PC-3 (cell line): ENCODE results near the gene PACSIN2. TPM values are rescaled to one million over a fixed set of nuclear protein-coding genes. Genes with fewer than 3 reads are reported as not detected.

Experiments used
- ATAC-seq: fragments of 200-7000 bp; cut with Tn5 transposase; 2 replicates; pipeline ENCODE4 v1.9.1; 2020; ENCODE audit warnings: mild to moderate bottlenecking, moderate library complexity
- BruUV-seq: library from RNA; stranded (reverse); fragments of 400-500 nt; replicated peaks from 2 replicates; lab custom pipeline; 2021; lab: Mats Ljungman, UMichigan
- CTCF ChIA-PET: fragments of 300-600 bp; sonication (Branson Sonifier 250); formaldehyde crosslinking; loops from one replicate; lab custom pipeline; 2022; ENCODE audit warnings: antibody characterized with exemption; lab: Charles Lee
- POLR2A ChIA-PET: fragments of 300-600 bp; sonication (Branson Sonifier 250); formaldehyde crosslinking; loops from one replicate; lab custom pipeline; 2022; ENCODE audit warnings: antibody characterized with exemption; ENCODE audit not compliant: unreplicated experiment; lab: Charles Lee
- DNase-seq: peaks from one replicate; pipeline ENCODE4 v3.0.0-alpha.2; 2015
- H2AFZ ChIP-seq: fragments of 300-600 bp; sonication (generic); 2 replicates; pipeline ENCODE4 v1.6.0; 2016; ENCODE audit warnings: antibody characterized with exemption, low read length
- H3F3A ChIP-seq: fragments of 300-600 bp; sonication (generic); one replicate; pipeline ENCODE4 v1.6.0; 2017; ENCODE audit warnings: antibody characterized with exemption, low read length, control low read depth, mild to moderate bottlenecking; ENCODE audit not compliant: unreplicated experiment
- H3K27ac ChIP-seq: fragments of 300-600 bp; sonication (generic); 2 replicates; pipeline ENCODE4 v1.5.1; 2016; ENCODE audit warnings: mild to moderate bottlenecking, low read length
- H3K27me3 ChIP-seq: fragments of 300-600 bp; sonication (generic); 2 replicates; pipeline ENCODE4 v1.6.1; 2016; ENCODE audit warnings: low read length, mixed read lengths
- H3K36me3 ChIP-seq: fragments of 300-600 bp; sonication (generic); 2 replicates; pipeline ENCODE4 v1.6.1; 2016; ENCODE audit warnings: low read depth, mixed run types, low read length, mixed read lengths
- H3K4me1 ChIP-seq: fragments of 300-600 bp; sonication (generic); 2 replicates; pipeline ENCODE4 v1.5.1; 2016; ENCODE audit warnings: low read length; ENCODE audit not compliant: insufficient read depth
- H3K4me2 ChIP-seq: fragments of 300-600 bp; sonication (generic); 2 replicates; pipeline ENCODE4 v1.6.0; 2016; ENCODE audit warnings: low read length
- H3K4me3 ChIP-seq: fragments of 300-600 bp; sonication (generic); 2 replicates; pipeline ENCODE4 v1.5.1; 2016; ENCODE audit warnings: mild to moderate bottlenecking, low read length, mixed read lengths
- H3K79me2 ChIP-seq: fragments of 300-600 bp; sonication (generic); 2 replicates; pipeline ENCODE4 v1.6.1; 2017; ENCODE audit warnings: low read length, mixed read lengths
- H3K9ac ChIP-seq: fragments of 300-600 bp; sonication (generic); 2 replicates; pipeline ENCODE4 v1.6.0; 2016; ENCODE audit warnings: mild to moderate bottlenecking, low read length
- H3K9me2 ChIP-seq: fragments of 300-600 bp; sonication (generic); replicated peaks from 2 replicates; pipeline ENCODE4 v1.6.1; 2016; ENCODE audit warnings: mixed run types, low read length, mixed read lengths
- H3K9me3 ChIP-seq: fragments of 300-600 bp; sonication (generic); 2 replicates; pipeline ENCODE4 v1.6.1; 2016; ENCODE audit warnings: low read length, mixed read lengths
- H4K20me1 ChIP-seq: fragments of 300-600 bp; sonication (generic); 2 replicates; pipeline ENCODE4 v1.6.1; 2016; ENCODE audit warnings: low read length, mixed read lengths
- EZH2 ChIP-seq: fragments of 300-600 bp; sonication (generic); IDR thresholded peaks from one replicate; pipeline ENCODE4 v1.6.1; 2017; ENCODE audit warnings: antibody characterized with exemption, mild to moderate bottlenecking, low read length; ENCODE audit not compliant: unreplicated experiment
- EZH2phosphoT487 ChIP-seq: fragments of 300-600 bp; sonication (generic); IDR thresholded peaks from 2 replicates; pipeline ENCODE4 v1.6.1; 2018; ENCODE audit warnings: mild to moderate bottlenecking, antibody characterized with exemption, low read length, borderline replicate concordance
- intact Hi-C: fragments of 100-400 bp; cut with micrococcal nuclease; formaldehyde crosslinking; loops from 2 replicates; pipeline ENCODE4 v1.9.0; 2023
- total RNA-seq: library from RNA; depleted of rRNA; stranded (reverse); fragments of >200 nt; gene quantifications from 2 replicates; pipeline ENCODE4 v1.2.3, GENCODE V29; 2014
- TF ChIP-seq, protein P1 (sequence below): fragments of 300-600 bp; sonication (generic); conservative IDR thresholded peaks from 2 replicates; pipeline ENCODE4 v1.5.1; 2017; ENCODE audit warnings: antibody characterized with exemption, low read depth, mild to moderate bottlenecking, low read length

The PACSIN2 gene
- total RNA-seq, 1 experiment from 2014 or later: 25.7 TPM

DNA sequence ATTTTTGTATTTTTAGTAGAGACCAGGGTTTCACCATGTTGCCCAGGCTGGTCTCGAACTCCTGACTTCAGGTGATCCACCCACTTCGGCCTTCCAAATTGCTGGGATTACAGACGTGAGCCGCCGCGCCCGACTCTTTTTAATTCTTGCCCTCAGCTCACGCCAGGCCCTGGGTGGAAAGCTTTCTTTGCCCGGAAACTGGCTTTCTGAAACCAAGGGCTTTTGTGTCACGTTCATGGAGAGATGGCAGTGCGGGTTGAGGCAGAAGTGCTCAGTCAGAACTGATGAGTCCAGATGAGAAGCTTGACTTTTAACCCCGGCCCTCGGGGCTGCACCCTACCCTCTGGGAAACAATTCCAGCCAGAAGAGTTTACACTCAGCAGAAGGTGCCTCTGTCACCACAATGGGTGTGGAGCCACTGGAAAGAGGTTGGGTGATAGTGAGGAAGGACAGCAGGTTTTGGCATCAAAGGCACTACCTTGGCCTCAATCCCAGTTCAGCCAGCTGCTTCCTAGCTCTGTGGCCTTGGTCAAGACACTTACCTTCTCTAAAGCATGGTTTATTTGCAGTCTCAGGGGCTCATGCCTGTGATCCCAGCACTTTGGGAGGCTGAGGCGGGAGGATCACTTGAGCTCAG is 157.0 kb downstream of the PACSIN2 start:
- Histone ChIP-seq H3K9me2 (no peaks in the 10 kb centered on the region), H3K27me3 (no peaks in the 10 kb centered on the region), H4K20me1 (peaks cover 4% of the 10 kb centered on the region; the same call in 1 of the 2 replicates), H3K9ac (no peak overlapping the region), H3K4me1 (peaks cover 18% of the 10 kb centered on the region), H3K9me3 (no peaks in the 10 kb centered on the region), H3K36me3 (no peaks in the 10 kb centered on the region), H3K4me3 (no peak overlapping the region), H3K27ac (no peak overlapping the region), H3K4me2 (no peak overlapping the region), H3K79me2 (peaks cover 36% of the 10 kb centered on the region), H3F3A (no peaks in the 10 kb centered on the region), H2AFZ (no peak overlapping the region)
- intact Hi-C loops: no loop called here
- peak; percentile 14 for DNase-seq
- POLR2A ChIA-PET: no interaction called here
- no peak for ATAC-seq
- TSS peak; percentile 76 for BruUV-seq
- TF ChIP-seq, protein P1, sequence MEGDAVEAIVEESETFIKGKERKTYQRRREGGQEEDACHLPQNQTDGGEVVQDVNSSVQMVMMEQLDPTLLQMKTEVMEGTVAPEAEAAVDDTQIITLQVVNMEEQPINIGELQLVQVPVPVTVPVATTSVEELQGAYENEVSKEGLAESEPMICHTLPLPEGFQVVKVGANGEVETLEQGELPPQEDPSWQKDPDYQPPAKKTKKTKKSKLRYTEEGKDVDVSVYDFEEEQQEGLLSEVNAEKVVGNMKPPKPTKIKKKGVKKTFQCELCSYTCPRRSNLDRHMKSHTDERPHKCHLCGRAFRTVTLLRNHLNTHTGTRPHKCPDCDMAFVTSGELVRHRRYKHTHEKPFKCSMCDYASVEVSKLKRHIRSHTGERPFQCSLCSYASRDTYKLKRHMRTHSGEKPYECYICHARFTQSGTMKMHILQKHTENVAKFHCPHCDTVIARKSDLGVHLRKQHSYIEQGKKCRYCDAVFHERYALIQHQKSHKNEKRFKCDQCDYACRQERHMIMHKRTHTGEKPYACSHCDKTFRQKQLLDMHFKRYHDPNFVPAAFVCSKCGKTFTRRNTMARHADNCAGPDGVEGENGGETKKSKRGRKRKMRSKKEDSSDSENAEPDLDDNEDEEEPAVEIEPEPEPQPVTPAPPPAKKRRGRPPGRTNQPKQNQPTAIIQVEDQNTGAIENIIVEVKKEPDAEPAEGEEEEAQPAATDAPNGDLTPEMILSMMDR: no peak
- TF ChIP-seq EZH2 (no peak), EZH2phosphoT487 (no peak)
- CTCF ChIA-PET: no interaction called here

DNA sequence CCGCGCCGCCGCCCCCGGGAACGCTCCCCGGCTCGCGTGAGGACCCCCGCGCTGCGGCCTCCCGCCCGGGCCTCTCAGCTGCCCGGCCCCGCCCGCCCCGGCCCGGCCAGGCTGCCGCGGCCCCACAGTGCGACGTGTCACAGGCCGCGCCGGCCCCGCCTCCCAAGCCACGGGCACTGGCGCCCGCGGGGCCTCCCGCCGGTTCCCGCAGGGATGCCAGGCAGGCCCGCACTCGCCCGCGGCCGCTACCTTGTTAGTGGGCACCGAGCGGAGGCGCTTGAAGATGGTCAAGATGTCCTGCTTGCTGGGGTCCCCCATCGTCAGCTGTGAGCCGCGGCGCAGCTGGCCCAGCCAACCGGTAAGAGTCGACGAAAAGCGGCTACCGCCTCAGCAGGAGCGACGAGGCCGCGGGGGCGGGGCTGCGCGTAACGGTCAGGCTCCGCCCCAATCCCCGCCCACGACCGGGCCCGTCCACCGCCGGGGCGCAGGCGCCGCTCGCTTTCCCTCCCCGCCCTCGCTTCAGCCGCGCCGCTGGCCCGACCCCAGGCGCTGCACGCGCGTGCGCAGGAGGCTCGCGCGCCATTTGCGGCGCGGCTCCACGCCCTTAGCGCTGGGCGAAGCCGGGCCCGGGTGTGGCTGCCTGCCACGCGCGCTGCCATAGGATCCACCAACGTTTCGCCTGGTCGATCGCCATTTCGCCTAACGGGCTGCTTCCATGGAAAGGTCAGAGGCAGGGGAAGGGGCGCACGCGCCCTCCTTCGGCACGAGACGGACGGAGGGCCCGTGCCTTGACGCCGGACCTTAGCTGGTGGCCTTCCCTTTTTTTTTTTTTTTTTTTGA is 157.9 kb downstream of the PACSIN2 start, which contains the start of gene ARFGAP3:
Gene ARFGAP3 (minus strand): TSS at position 409 of the 840 bp plus-strand sequence. CDS start 91 bp downstream, at position 318.
- DNase-seq (peak; percentile 89), ATAC-seq (peak; percentile 86)
- intact Hi-C loops: no loop called here
- CTCF ChIA-PET: interaction anchor here (0.9 kb wide), 1 partner anchor 11 kb away, joined by 6 read pairs; no protein-coding TSS in a partner anchor
- Histone ChIP-seq H3K9ac (peak within 1 kb of the TSS; percentile 85), H3K4me2 (peak within 1 kb of the TSS; percentile 97), H3K27ac (peak within 1 kb of the TSS; percentile 48; the same call in 1 of the 2 replicates), H3K36me3 (no peaks in the 10 kb centered on the region), H3K4me3 (peak within 1 kb of the TSS; percentile 94), H3K9me2 (no peaks in the 10 kb centered on the region), H2AFZ (peak within 1 kb of the TSS; percentile 77; the same call in 1 of the 2 replicates), H3K4me1 (peaks cover 11% of the 10 kb centered on the region; the same call in 1 of the 2 replicates), H3K27me3 (no peaks in the 10 kb centered on the region), H3K9me3 (no peaks in the 10 kb centered on the region), H4K20me1 (peaks cover 4% of the 10 kb centered on the region; the same call in 1 of the 2 replicates), H3K79me2 (peaks cover 37% of the 10 kb centered on the region), H3F3A (no peaks in the 10 kb centered on the region)
- POLR2A ChIA-PET: no interaction called here
- no TSS peak for BruUV-seq
- no peak for TF ChIP-seq EZH2phosphoT487
- TF ChIP-seq, protein P1: no peak
- no peak for TF ChIP-seq EZH2
